Activated CD8-positive, alpha-beta memory T cell treated with anti-CD3 and anti-CD28 coated beads, Interleukin-2, amount 50 U/mL, for 48 hours (primary cell): ENCODE measurements around the gene CACNB1.

Experiments
- DNase-seq: peaks from one replicate; pipeline ENCODE4 v3.0.0-alpha.2; 2020

The CACNB1 gene

DNA sequence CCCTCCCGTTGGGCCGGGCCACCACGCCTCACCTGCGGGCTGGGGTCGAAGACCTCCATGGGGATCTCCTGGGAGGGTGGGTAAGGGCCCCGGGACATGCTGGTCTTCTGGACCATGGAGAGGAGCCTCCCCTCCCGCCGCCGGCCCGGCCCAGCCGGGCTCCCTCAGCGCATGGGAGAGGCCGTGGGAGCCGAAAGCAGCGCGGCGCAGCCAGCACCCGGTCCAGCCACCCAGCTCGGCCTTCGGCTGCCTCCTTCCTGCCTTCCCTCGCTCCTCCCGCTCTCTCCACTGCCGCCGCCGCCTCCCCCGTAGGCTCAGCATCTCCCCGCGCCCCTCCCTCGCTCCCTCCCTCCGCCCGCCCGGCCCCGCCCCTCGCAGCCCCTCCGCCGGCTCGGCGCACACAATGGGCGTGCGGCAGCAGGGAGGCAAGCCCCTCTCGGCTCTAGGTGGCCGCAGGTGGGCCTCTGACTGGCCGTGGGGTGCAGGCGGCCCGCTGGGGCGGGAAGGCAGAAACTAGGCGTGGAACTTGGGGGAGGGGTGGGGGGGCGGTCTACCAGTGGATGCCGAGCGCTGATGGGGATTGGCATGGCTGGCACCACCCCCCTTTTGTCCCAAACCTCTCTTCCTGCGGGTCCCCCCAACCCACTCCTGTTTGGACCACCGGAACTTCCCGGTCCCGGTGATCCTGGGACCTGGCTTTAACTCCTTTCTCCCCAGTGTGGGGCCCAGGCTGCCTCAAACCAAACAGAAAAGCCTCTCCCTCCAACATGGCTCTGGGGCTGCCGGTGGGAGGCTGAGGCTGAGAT, at the start of gene CACNB1:
TSS of gene CACNB1 (minus strand) at position 290 of the 806 bp plus-strand sequence. CDS start at position 116, 174 bp downstream.
- peak; percentile 85 for DNase-seq

DNA sequence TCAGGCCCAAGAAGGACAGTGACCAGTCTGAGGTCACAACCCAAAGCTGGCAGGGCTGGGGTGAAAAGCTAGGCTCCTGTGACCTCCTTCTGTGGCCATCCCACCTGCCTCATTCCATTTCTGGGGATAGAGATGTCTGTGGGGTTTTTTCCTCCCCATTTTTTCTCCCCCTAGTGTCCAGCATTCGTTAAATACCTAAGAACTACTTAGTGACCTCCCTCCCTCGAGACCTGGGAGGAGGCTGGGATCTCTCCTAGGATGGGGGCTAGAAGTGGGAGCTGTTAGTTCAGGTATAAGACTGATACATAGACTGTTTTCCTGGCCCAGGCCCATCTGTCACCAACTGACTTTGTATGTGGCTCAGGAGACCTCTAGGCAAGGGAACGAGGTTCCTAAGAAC, 48.8 kb upstream of the CACNB1 start:
- no peak for DNase-seq

GRCh38 chr17:39244600-39245570, 47.4 kb upstream of the CACNB1 start:
- DNase-seq, result peak; percentile 96

DNA sequence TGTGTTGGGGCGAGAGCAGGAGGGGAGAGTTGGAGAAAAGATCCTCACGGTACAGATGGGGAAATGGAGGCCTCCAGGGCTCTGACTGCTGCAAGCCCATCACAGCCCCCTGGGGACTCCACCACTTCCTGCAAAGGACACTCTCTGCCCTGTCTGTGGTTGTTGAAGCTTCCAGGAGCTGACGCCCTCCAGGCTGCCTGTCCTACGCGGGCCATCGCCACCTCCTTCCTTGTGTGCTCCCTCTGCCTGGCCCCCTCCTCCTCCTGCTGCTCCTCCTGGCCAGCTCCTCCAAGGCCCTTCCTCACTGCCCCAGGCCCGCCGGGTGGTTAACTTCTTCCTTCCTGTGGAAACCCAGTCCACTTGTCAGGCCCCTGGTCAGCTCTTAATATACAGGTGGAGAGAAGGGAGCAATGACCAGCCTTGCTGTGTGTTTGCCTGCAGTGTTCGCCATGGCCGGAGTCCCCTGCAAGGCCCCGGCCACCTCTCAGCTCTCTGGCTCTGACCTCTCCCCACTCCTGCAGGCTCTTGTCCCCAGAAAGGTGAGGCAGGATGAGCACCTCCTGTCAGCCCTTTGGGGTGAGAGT, 46.6 kb upstream of the CACNB1 start:
- no peak for DNase-seq

DNA sequence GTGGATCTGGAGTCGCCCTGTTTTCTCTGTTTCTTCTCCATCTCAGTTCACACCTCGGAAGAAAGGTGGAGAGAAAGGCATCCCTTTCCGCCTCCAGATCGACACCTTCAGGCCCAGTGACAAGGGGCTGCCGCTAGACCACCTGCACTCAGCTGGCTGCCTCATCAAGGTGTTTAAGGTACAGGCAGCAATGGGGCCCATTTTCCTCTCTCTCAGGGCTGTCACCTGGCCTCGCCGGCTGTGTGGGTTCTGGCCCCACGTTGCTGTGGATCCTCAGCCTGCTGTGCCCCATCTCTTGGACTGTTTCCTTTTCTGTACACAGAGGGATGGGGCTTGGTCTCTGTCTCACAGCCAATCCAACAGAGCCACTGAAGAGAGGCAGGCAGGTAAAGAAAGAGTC, 45.7 kb upstream of the CACNB1 start:
- no peak for DNase-seq

GRCh38 chr17:39240631-39241030, 43.2 kb upstream of the CACNB1 start:
- no peak for DNase-seq

DNA sequence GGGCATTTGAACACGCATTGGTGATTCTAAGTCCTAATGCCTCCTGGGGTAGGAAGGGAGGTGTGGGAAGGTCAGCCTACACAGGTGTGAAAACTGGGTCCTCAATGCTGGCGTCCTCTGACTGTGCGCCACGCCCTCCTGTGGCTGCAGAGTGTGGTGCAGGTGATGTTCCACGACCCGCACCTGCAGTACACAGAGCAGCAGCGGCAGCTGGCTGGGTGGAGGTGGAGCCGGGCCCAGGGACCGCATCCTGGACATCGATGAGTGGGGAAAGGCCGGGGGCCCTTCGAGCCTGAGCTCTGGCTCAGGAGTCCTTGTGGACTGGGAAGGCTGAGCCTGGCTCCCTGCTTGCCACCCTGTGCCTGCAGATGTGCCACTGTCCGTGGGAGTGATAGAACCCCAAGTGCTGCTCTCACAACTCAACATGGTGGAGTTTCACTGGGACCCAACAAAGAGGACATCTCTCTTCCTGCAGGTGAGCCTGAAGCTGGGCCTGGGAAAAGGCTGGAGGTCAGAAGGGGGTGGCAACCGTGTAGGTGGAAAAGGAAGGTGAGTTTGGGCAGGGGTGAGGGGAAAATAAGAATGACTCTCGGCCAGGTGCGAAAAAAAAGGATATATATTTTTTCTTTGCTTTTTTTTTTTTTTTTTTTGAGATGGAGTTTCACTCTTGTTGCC, 42.3 kb upstream of the CACNB1 start:
- DNase-seq, result peak; percentile 84

DNA sequence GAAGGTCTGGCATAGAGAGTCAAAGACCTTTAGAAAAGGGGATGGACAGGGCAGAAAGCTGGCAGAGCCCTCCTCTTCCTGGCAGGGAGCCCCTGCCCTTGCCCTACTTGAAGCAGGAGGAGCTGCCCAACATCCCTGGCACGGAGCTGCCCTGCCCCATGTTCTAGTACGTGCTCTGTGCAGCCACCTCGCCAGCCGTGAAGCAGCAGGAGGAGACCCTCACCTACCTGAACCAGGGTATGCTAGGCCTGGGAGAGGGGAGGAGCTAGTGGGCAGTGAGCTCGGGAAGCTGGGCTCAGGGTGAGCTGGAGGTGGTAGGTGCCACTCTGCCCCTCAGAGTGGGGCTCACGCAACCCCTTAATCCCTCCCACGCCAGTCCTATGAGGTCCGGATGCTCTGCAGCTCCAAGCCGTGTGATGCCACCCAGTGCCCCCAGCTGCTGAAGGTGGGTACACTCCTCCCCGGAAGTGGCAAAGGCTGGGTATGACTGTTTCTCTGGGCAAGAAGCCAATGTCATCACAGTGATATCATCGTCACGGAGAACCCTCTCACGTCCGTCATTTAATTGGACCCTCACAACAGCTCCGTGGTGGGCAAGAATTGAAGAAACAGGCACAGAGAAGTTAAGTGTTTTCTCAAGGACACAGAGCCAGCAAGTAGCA, 41.0 kb upstream of the CACNB1 start:
- DNase-seq, result peak; percentile 75

- no peak for DNase-seq
Observed at GRCh38 chr17:39237586-39237985, 40.1 kb upstream of the CACNB1 start.

GRCh38 chr17:39236981-39237441, 39.5 kb upstream of the CACNB1 start:
- DNase-seq, result no peak

DNA sequence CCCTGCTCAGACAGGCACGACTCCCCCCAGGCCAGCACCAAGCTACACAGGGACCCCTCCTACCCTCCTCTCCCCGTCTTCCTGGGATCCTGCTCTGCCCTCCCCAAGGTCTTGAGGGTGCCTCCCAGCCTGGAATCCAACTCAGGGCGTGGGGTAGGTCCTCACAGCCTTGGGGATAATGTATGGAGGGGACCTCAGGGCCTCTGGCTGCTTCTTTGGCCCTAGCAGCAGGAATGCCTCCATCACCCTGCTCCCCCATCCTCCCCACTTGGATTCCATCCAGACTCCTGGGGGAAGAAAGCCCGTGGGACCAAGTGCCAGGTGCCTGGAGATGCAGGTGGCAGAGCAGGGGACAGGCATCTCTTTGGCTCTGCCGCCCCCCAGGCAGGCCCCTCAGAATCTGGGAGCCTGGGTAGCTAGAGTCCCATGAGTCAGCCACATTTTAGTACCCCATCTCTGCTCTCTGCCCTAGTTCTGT, 39.0 kb upstream of the CACNB1 start:
- DNase-seq, result no peak

DNA sequence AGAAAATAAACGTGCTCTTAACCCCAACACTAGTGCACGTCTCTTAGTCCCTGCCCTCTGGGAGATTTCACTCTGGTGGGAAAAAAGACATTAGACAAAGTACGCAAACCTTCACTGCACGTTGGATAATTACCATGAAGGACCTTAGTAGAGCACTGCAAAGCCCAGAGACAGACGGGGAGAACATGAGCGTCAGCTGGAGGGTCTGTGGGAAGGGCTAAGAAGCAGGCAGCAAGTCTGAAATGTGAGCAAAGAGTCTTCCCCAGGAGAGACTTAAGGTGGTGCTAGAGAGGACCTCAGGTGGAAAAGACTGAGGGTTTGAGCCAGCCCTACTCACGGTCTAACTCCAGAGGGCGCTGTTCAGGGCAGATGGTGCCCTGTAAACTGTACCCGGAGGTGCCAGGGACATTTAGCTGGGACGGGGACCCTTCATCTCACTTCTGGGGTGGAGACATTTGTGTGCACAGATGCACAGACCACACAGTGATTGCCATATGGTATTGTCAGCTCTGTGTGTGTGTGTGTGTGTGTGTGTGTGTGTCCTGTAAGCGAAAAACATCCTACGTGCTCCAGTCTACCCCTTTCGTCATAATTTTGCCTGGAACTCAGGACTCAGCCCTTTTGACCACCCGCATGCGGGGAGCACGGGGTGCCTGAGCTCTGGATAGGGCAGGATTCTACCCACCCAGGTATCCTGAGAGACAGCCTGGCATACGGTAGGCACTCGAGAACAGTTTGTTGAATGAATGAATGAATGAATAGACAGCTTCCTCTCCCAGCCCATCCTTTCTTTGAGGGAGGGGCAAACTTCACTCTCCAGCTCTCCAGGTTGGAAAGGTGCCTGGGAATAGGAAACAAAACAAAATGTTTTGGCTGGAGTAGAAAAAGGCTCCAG, 38.3 kb upstream of the CACNB1 start:
- DNase-seq, result no peak

DNA sequence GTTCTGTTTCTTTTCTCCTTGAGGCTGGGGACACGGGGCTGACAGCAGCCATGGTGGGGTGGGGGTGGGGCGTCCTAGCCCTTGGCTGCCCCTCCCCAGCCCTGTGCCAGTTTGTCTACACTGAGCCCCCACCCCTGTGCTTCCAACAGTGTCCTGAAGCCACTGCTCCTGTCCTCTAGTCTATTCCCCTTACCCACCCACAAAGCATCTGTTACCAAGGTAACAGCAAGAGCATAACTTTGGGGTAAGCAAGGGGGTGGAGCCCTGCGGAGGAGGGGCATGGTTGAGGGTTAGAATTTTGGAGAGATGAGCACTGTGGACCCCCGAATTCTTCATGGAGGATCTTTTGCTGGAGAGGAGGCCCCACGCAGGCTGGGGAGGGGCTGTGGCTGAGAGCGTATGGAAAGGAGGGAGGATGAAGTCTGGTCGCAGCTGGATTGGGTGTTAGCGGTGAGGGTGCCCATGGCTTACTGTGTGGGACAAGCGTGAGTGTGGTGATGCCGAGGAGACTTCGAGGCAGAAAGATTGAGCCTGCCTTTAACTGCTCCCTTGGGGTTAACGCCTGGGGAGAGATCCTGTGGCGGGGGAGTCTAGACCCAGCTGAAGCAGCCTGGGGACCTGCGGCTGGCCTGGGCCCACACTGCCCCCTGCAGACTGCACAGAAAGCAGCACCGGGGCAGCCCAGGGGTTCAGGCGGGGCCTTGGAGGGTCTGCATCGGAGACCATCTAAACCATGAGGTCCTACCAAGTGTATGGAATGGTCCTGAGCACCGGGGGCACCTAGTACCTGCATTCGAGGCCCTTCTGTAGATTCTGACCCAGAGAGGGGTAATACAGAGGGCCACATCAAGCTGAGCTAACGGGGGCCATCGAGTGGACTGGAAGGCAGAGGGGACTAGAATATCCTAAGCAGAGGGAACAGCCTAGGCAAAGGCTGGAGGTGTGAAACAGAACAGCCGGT, 34.4 kb upstream of the CACNB1 start:
- peak; percentile 84 for DNase-seq

GRCh38 chr17:39231091-39231561, 33.7 kb upstream of the CACNB1 start:
- no peak for DNase-seq

DNA sequence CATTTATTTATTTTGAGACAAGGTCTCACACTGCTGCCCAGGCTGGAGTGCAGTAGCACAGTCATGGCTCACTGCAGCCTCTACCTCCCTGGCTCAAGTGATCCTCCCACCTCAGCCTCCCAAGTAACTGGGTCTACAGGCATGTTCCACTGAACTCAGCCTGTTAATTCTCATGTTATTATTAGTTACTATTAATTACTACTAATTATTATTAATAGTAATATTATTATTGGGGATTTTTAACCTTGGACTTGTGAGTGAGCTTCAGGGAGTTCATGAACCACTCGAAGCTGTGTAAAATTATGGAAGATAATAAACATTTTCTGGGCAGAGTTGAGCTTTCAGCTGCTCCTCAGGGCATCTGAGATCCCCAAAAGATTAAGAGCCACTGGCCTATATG, 32.9 kb upstream of the CACNB1 start:
- DNase-seq, result no peak

DNA sequence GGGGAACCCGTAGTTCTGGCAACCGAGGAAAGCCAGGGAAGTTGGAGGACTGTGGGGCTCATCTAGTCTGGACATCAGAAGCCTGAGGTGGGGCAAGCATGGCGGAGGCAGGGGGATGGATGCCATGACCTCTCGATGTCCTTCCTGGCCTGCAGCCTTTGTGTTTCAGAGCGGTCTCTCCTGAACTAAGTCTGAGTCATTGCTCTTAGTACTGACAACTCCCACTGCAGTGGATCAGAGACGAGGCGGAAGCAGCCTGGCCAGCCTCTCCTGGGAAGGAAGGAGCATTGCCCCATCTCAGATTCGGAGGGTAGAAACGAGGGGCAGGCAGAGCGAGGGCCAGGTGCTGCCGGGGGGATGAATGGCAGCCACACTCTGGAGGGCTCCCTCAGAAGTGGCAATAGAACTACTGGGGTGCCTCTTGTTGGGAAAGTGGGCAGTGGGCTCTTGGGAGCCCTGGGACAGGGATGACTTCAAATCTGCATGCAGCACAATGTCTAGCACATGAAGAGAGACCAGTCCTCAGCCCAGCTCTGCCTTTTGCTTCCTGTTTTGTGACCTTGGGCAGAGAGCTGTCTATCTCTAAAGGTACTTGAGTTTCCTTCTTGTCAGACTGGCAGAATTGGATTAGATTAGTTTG, 31.9 kb upstream of the CACNB1 start:
- no peak for DNase-seq

DNA sequence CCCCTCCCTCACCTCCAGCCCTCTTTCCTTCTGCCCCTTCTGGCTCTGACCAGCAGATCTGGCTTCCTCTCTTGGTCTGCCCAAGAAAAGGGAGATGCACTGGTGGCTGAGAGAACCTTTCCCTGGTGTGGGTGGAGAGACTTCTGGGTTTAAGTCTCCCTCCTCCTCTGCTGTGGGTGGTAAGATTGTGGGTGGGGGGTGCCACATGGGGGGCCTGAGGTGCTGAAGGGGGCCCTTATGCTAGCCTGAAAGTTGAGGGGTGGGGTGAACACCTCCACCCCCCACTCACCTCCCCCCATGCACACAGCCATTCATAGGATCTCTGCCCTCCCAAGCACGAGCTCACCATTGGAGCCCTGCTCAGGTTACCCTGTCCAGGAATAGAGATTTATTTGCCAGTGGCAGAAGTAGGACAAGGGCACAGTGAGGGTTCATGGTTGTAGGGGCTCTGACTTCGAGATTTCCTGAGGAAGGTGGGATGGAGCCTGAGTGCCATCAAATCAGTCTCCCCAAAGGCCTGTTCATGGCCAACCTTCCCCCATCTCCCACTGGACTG, 30.0 kb upstream of the CACNB1 start:
- no peak for DNase-seq

GRCh38 chr17:39225959-39226683, 28.7 kb upstream of the CACNB1 start:
- peak; percentile 82 for DNase-seq
